ENCODE data around the gene CCHCR1. TPM values are rescaled to one million over a fixed set of nuclear protein-coding genes. Genes with fewer than 3 reads are reported as not detected.

Gene CCHCR1
- total and polyA plus RNA-seq, 2 of the 13 experiments (the other 11 are each of a cell fraction or from before 2014, with no cell fraction given), result 14.6 to 28.2 TPM

GRCh38 chr6:31096656-31097055 is 60.9 kb downstream of the CCHCR1 start:
- whole genome bisulfite sequencing (ENCODE audit: low lambda C conversion rate), result 52% methylated on average over 5 of the region's 5 CpGs
- no peak overlapping the region for H3K4me2 ChIP-seq (ENCODE audit: low read depth, low read length)
- H3K27me3 ChIP-seq (ENCODE audit: control insufficient read depth in 1 of 2, insufficient read depth in 2 of 2, low read length in 2 of 2), result no peaks in the 10 kb centered on the region
- no TSS peak for BruUV-seq (replicated peaks)
- H4K20me1 ChIP-seq (ENCODE audit: insufficient read depth, low read length), result no peaks in the 10 kb centered on the region
- ATAC-seq (no peak), FAIRE-seq (no peak), DNase-seq (ENCODE audit: low spot score) (no peak)
- intact Hi-C loops (cut with micrococcal nuclease; ENCODE audit: unreplicated experiment) (no loop called here), in situ Hi-C loops (cut with HindIII; ENCODE audit: extremely low pct_ligation_motif_present, low pct_unique_long_range_greater_than_20kb) (loop anchor here (25.0 kb wide), 2 partner anchors 409 to 634 kb away; partner anchors contain the start of genes NRM and PPP1R18)
- H3K9me3 ChIP-seq (ENCODE audit: low read length), result no peaks in the 10 kb centered on the region
- no peaks in the 10 kb centered on the region for H3K79me2 ChIP-seq (ENCODE audit: insufficient read depth, low read length)
- peaks cover 45% of the 10 kb centered on the region for H3K4me1 ChIP-seq (ENCODE audit: insufficient read depth, low read length)
- H2AFZ ChIP-seq (ENCODE audit: low read length), result no peak overlapping the region
- no peak overlapping the region for H3K9ac ChIP-seq (ENCODE audit: insufficient read depth, low read depth, low read length)
- no peak overlapping the region for H3K27ac ChIP-seq (ENCODE audit: extremely low read length, insufficient read depth, low read length)
- ChIA-PET POLR2A (no interaction called here), CTCF (ENCODE audit: low intra/inter-chr PET ratio, low total read pairs) (no interaction called here)
- no peak overlapping the region for H3K4me3 ChIP-seq (replicated peaks in 1 of 3; ENCODE audit: insufficient read depth in 1 of 3, low read depth in 2 of 3, low read length in 3 of 3)
- no peaks in the 10 kb centered on the region for H3K36me3 ChIP-seq (replicated peaks in 1 of 2; ENCODE audit: control insufficient read depth in 1 of 2, insufficient read depth in 2 of 2, low read length in 2 of 2)
- no peak for TF ChIP-seq ZBTB46 (CRISPR knock-in tag; IDR thresholded peaks at IDR 0.05; ENCODE audit: borderline replicate concordance)
- peak; percentile 27 to 35; a peak in 2 of 4 replicates for TF ChIP-seq MAFK (conservative IDR thresholded peaks at IDR 0.05 in 1 of 2, IDR thresholded peaks at IDR 0.05 in 1 of 2; ENCODE audit: low read length in 2 of 2)

DNA sequence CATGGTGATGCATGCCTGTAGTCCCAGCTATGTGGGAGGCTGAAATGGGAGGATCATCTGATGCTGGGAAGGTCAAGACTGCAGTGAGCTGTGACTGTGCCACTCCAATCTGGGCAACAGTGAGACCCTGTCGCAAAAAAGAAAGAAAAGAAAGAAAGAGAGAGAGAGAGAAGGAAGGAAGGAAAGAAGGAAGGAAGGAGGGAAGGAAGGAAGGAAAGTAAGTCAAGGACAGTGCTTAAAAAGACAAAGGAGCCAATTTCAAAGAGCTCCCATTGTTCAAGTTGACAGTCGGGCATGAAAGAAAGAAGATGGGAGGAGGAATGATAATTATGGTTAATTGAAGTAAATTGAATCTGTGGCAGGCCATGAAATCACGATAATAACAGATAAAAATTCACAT is 61.4 kb downstream of the CCHCR1 start:
- no peaks in the 10 kb centered on the region for H3K36me3 ChIP-seq (replicated peaks in 1 of 2; ENCODE audit: control insufficient read depth in 1 of 2, insufficient read depth in 2 of 2, low read length in 2 of 2)
- H3K9me3 ChIP-seq (ENCODE audit: low read length), result no peaks in the 10 kb centered on the region
- FAIRE-seq (no peak), DNase-seq (ENCODE audit: low spot score) (no peak), ATAC-seq (no peak)
- POLR2A ChIA-PET, result no interaction called here
- H2AFZ ChIP-seq (ENCODE audit: low read length), result no peak overlapping the region
- BruUV-seq (replicated peaks), result no TSS peak
- intact Hi-C loops (cut with micrococcal nuclease; ENCODE audit: unreplicated experiment) (no loop called here), in situ Hi-C loops (cut with HindIII; ENCODE audit: extremely low pct_ligation_motif_present, low pct_unique_long_range_greater_than_20kb) (loop anchor here (25.0 kb wide), 2 partner anchors 409 to 634 kb away; partner anchors contain the start of genes NRM and PPP1R18)
- 56% methylated on average over 3 of the region's 3 CpGs for WGBS (ENCODE audit: low lambda C conversion rate)
- CTCF ChIA-PET (ENCODE audit: low intra/inter-chr PET ratio, low total read pairs), result no interaction called here
- H3K27me3 ChIP-seq (ENCODE audit: control insufficient read depth in 1 of 2, insufficient read depth in 2 of 2, low read length in 2 of 2), result no peaks in the 10 kb centered on the region
- H3K27ac ChIP-seq (ENCODE audit: extremely low read length, insufficient read depth, low read length), result no peak overlapping the region
- TF ChIP-seq GATA4 (IDR thresholded peaks at IDR 0.05; ENCODE audit: borderline replicate concordance, low read depth), result no peak
- no peak for TF ChIP-seq DNMT3B (CRISPR knock-in tag; conservative IDR thresholded peaks at IDR 0.05)
- TF ChIP-seq ATF4 (CRISPR knock-in tag; IDR thresholded peaks at IDR 0.05), result no peak
- H3K9ac ChIP-seq (ENCODE audit: insufficient read depth, low read depth, low read length), result no peak overlapping the region
- H3K4me2 ChIP-seq (ENCODE audit: low read depth, low read length), result no peak overlapping the region
- H3K4me1 ChIP-seq (ENCODE audit: insufficient read depth, low read length), result peaks cover 48% of the 10 kb centered on the region
- no peaks in the 10 kb centered on the region for H4K20me1 ChIP-seq (ENCODE audit: insufficient read depth, low read length)
- H3K79me2 ChIP-seq (ENCODE audit: insufficient read depth, low read length), result no peaks in the 10 kb centered on the region
- no peak overlapping the region for H3K4me3 ChIP-seq (replicated peaks in 1 of 3; ENCODE audit: insufficient read depth in 1 of 3, low read depth in 2 of 3, low read length in 3 of 3)

Data from HepG2 (cell line).